ENCODE data around the gene DERA.

- TF ChIP-seq CTCF (optimal IDR thresholded peaks at IDR 0.05 in 1 of 3, IDR thresholded peaks at IDR 0.05 in 1 of 3, conservative IDR thresholded peaks at IDR 0.05 in 1 of 3; ENCODE audit: extremely low read depth in 1 of 3, insufficient read depth in 2 of 3, low read length in 3 of 3) (no peak), EZH2 (IDR thresholded peaks at IDR 0.05; ENCODE audit: low read length) (no peak)
These were observed 21.8 kb downstream of the DERA start for GRCh38 chr12:15932971-15933370.

Data from keratinocyte (primary cell).